Measurements from ENCODE around the gene TMEM244.

- no peak for TF ChIP-seq POLR2AphosphoS5 (IDR thresholded peaks at IDR 0.05)
- TF ChIP-seq CTCF (IDR thresholded peaks at IDR 0.05): no peak
Observed at GRCh38 chr6:129844118-129844891, 16.8 kb downstream of the TMEM244 start.

All from prostate gland (tissue), 2 donors.